Osteoblast (primary cell): ENCODE results near the gene UNC80. TPM values are rescaled to one million over a fixed set of nuclear protein-coding genes. Genes with fewer than 3 reads are reported as not detected.

Experiments used
- DNase-seq: peaks from one replicate; pipeline ENCODE4 v3.0.0; 2011; ENCODE audit warnings: low spot score, mixed read lengths; ENCODE audit not compliant: insufficient read length; ENCODE audit errors: missing footprints
- H2AFZ ChIP-seq: 2 replicates; pipeline ENCODE4 v1.6.0; 2011; ENCODE audit warnings: mild to moderate bottlenecking, low read length
- H3K27ac ChIP-seq: 2 replicates; pipeline ENCODE4 v1.5.1; 2011; ENCODE audit warnings: mild to moderate bottlenecking, low read depth, low read length, moderate library complexity
- H3K27me3 ChIP-seq: 2 replicates; pipeline ENCODE4 v1.6.0; 2012; ENCODE audit warnings: mild to moderate bottlenecking, control low read depth, inconsistent platforms, low read length, moderate library complexity; ENCODE audit not compliant: insufficient read depth
- H3K36me3 ChIP-seq: 2 replicates; pipeline ENCODE4 v1.5.1; 2011; ENCODE audit warnings: mild to moderate bottlenecking, low read length, control low read depth, moderate library complexity; ENCODE audit not compliant: insufficient read depth
- H3K4me1 ChIP-seq: 2 replicates; pipeline ENCODE4 v1.5.1; 2011; ENCODE audit warnings: mild to moderate bottlenecking, low read length, control low read depth, moderate library complexity; ENCODE audit not compliant: insufficient read depth
- H3K4me2 ChIP-seq: 2 replicates; pipeline ENCODE4 v1.6.0; 2011; ENCODE audit warnings: mild to moderate bottlenecking, low read length; ENCODE audit not compliant: insufficient read depth
- H3K4me3 ChIP-seq: fragments of 200-600 bp; sonication (generic); 3 replicates; pipeline ENCODE4 v1.5.1; 2012; ENCODE audit warnings: mild to moderate bottlenecking, low read length, inconsistent platforms; ENCODE audit not compliant: insufficient read depth
- H3K79me2 ChIP-seq: 2 replicates; pipeline ENCODE4 v1.6.0; 2012; ENCODE audit warnings: mild to moderate bottlenecking, low read length, control low read depth, inconsistent platforms; ENCODE audit not compliant: insufficient read depth
- H3K9me3 ChIP-seq: 2 replicates; pipeline ENCODE4 v1.5.1; 2011; ENCODE audit warnings: low read depth, low read length, control low read depth
- H4K20me1 ChIP-seq: 2 replicates; pipeline ENCODE4 v1.6.0; 2012; ENCODE audit warnings: mild to moderate bottlenecking, low read length, control low read depth; ENCODE audit not compliant: insufficient read depth
- CTCF ChIP-seq: IDR thresholded peaks from 2 replicates; pipeline ENCODE4 v1.5.1; 2011; ENCODE audit warnings: mild to moderate bottlenecking, low read depth, low read length, moderate library complexity; ENCODE audit errors: extremely low read depth
- total RNA-seq: library from RNA; depleted of rRNA; stranded (reverse); fragments of >200 nt; gene quantifications from 2 replicates; pipeline ENCODE4 v1.2.3, GENCODE V29; 2012

UNC80 gene
- total RNA-seq, 1 donor = not detected

- Histone ChIP-seq H3K79me2 (no peaks in the 10 kb centered on the region), H4K20me1 (no peaks in the 10 kb centered on the region), H2AFZ (no peak overlapping the region), H3K4me2 (no peak overlapping the region), H3K27ac (no peak overlapping the region), H3K36me3 (no peaks in the 10 kb centered on the region), H3K4me3 (no peak overlapping the region), H3K4me1 (no peaks in the 10 kb centered on the region), H3K27me3 (no peaks in the 10 kb centered on the region), H3K9me3 (no peaks in the 10 kb centered on the region)
- no peak for TF ChIP-seq CTCF
- DNase-seq = no peak
Measured at GRCh38 chr2:209734805-209735204, 36.8 kb upstream of the UNC80 start.

DNA sequence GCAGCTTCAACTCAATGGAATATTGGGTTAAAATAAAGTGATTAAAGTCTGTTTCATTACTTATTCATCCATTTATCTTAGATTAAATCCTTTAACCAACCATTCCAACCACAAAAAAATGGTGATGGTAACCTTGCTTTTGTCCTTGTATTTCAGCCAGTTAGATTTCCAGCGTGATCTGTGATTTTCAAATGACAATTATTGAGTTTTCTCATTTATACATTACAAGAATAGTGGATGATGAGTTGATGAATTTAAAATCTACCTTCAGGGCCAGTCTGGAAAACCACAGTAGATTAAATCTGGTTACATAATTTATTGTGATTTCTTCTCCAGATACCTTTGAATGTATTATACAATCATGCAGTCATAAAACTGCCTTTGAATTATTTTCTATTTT, 29.7 kb upstream of the UNC80 start:
- Histone ChIP-seq H3K4me1 (no peaks in the 10 kb centered on the region), H3K36me3 (no peaks in the 10 kb centered on the region), H3K4me2 (no peak overlapping the region), H4K20me1 (no peaks in the 10 kb centered on the region), H2AFZ (no peak overlapping the region), H3K27me3 (no peaks in the 10 kb centered on the region), H3K9me3 (no peaks in the 10 kb centered on the region), H3K4me3 (no peak overlapping the region), H3K79me2 (no peaks in the 10 kb centered on the region), H3K27ac (no peak overlapping the region)
- DNase-seq = no peak
- TF ChIP-seq CTCF = no peak

DNA sequence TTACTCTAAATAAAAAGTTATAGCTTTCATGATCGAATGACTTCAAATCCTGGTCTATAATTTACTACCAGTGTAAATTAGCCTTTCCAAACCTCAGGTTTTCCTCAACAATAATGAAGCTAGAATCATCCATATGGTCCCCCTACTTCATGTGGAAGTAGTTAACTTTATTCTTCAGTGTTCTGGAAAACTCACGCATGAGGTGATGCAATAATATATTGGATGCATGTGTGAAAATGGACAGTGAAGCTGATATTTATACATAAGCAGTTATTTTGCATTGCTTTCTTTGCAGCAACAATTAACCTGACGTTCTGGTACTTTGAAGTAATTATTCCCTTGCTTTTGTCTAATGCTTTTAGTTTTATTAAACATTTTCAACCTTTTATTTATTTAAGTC, 18.6 kb upstream of the UNC80 start:
- no peaks in the 10 kb centered on the region for H3K27me3 ChIP-seq
- no peak overlapping the region for H3K27ac ChIP-seq
- no peak overlapping the region for H3K4me3 ChIP-seq
- no peaks in the 10 kb centered on the region for H4K20me1 ChIP-seq
- H3K36me3 ChIP-seq = no peaks in the 10 kb centered on the region
- H2AFZ ChIP-seq = no peak overlapping the region
- no peaks in the 10 kb centered on the region for H3K4me1 ChIP-seq
- no peaks in the 10 kb centered on the region for H3K9me3 ChIP-seq
- no peak for TF ChIP-seq CTCF
- no peaks in the 10 kb centered on the region for H3K79me2 ChIP-seq
- no peak for DNase-seq
- H3K4me2 ChIP-seq = no peak overlapping the region

- no peaks in the 10 kb centered on the region for H3K27me3 ChIP-seq
- H3K4me1 ChIP-seq = no peaks in the 10 kb centered on the region
- H3K9me3 ChIP-seq = no peaks in the 10 kb centered on the region
- H3K36me3 ChIP-seq = no peaks in the 10 kb centered on the region
- H3K4me3 ChIP-seq = no peak overlapping the region
- H3K27ac ChIP-seq = no peak overlapping the region
- no peak for DNase-seq
- no peaks in the 10 kb centered on the region for H3K79me2 ChIP-seq
- no peak overlapping the region for H2AFZ ChIP-seq
- H3K4me2 ChIP-seq = no peak overlapping the region
- no peak for TF ChIP-seq CTCF
- H4K20me1 ChIP-seq = no peaks in the 10 kb centered on the region
Measured at GRCh38 chr2:209757163-209757562, 14.5 kb upstream of the UNC80 start.
